Naive thymus-derived CD8-positive, alpha-beta T cell (primary cell): ENCODE measurements around the gene BEAN1. TPM values are rescaled to one million over a fixed set of nuclear protein-coding genes. Genes with fewer than 3 reads are reported as not detected.

ENCODE experiments used
- ATAC-seq, 2 donors: fragments of 150-1000 bp; cut with Tn5 transposase in 1 of 2; sonication (Bioruptor Pico), chemical (Tn5 transposase) in 1 of 2; 1 replicate in 1 of 2; 2 replicates in 1 of 2; pipeline ENCODE4 v1.10.0; 2021; ENCODE audit warnings: mild to moderate bottlenecking in 2 of 2, moderate library complexity in 2 of 2
- POLR2A ChIA-PET: fragments of 350-600 bp; sonication (Branson Sonifier 250); formaldehyde crosslinking; loops from one replicate; lab custom pipeline; 2021; ENCODE audit warnings: antibody characterized with exemption; lab: Charles Lee
- DNase-seq, 10 donors: peaks; one replicate each; pipeline versions ENCODE4 v3.0.0 to v3.0.0-alpha.2; 2020 to 2022
- H3K27ac Mint-ChIP-seq, 10 donors: one replicate each; pipeline ENCODE4 v1.8.0; 2020 to 2022; ENCODE audit warnings: mild to moderate bottlenecking in 10 of 10, mixed read lengths in 10 of 10, moderate library complexity in 4 of 10, inconsistent platforms in 1 of 10
- H3K27me3 Mint-ChIP-seq, 5 donors: one replicate each; pipeline ENCODE4 v1.8.0; 2021 to 2022; ENCODE audit warnings: mixed read lengths in 5 of 5
- H3K36me3 Mint-ChIP-seq, 3 donors: one replicate each; pipeline ENCODE4 v1.8.0; 2020 to 2022; ENCODE audit warnings: mixed read lengths in 3 of 3, mild to moderate bottlenecking in 2 of 3, inconsistent platforms in 1 of 3
- H3K4me1 Mint-ChIP-seq, 4 donors: one replicate each; pipeline ENCODE4 v1.8.0; 2021 to 2022; ENCODE audit warnings: mixed read lengths in 4 of 4
- H3K4me3 Mint-ChIP-seq, 10 donors: one replicate each; pipeline ENCODE4 v1.8.0; 2020 to 2022; ENCODE audit warnings: mild to moderate bottlenecking in 10 of 10, mixed read lengths in 10 of 10, moderate library complexity in 6 of 10, inconsistent platforms in 1 of 10
- H3K9me3 Mint-ChIP-seq, 9 donors: one replicate each; pipeline ENCODE4 v1.8.0; 2020 to 2022; ENCODE audit warnings: mixed read lengths in 9 of 9, mild to moderate bottlenecking in 3 of 9, inconsistent platforms in 1 of 9, moderate library complexity in 1 of 9
- polyA plus RNA-seq, 3 donors: library from polyadenylated mRNA; unstranded; fragments of 300-500 nt; fragmentation: Illumina TruSeq; gene quantifications; one replicate each; pipeline ENCODE4 v1.2.3, GENCODE V29; 2021
- total RNA-seq, 8 experiments: library from RNA in 2 of 8; stranded (reverse) in 2 of 8; gene quantifications; one replicate each; pipeline ENCODE4 v1.2.3 and lab custom pipeline; 2021 to 2026

The BEAN1 gene
- total and polyA plus RNA-seq, 5 experiments from 2014 or later = not detected

- H3K9me3 Mint-ChIP-seq = peaks cover 0 to 2% (median 0%) of the 10 kb centered on the region in 9 donors
- POLR2A ChIA-PET = no interaction called here
- peaks cover 0 to 2% (median 0%) of the 10 kb centered on the region in 3 donors for H3K36me3 Mint-ChIP-seq
- H3K4me1 Mint-ChIP-seq = peaks cover 2 to 12% (median 10%) of the 10 kb centered on the region in 4 donors
- no peak for ATAC-seq
- peaks cover 29 to 88% (median 63%) of the 10 kb centered on the region in 5 donors for H3K27me3 Mint-ChIP-seq
- no peak for DNase-seq
- no peak overlapping the region for H3K27ac Mint-ChIP-seq
- peak overlapping the region in 9 of 10 donors; percentile 6 to 80 (median 45) for H3K4me3 Mint-ChIP-seq
Measured at GRCh38 chr16:66428682-66429251, 1.7 kb downstream of the BEAN1 start.

GRCh38 chr16:66429290-66429962 is 2.3 kb downstream of the BEAN1 start:
- Mint-ChIP-seq H3K9me3 (peaks cover 0 to 2% (median 0%) of the 10 kb centered on the region in 9 donors), H3K36me3 (peaks cover 0 to 2% (median 0%) of the 10 kb centered on the region in 3 donors), H3K27ac (peak overlapping the region in 1 of 10 donors; percentile 68), H3K4me1 (peaks cover 2 to 12% (median 10%) of the 10 kb centered on the region in 4 donors), H3K4me3 (peak overlapping the region in 3 of 10 donors; percentile 15 to 72 (median 45)), H3K27me3 (peaks cover 29 to 85% (median 57%) of the 10 kb centered on the region in 5 donors)
- no peak for ATAC-seq
- POLR2A ChIA-PET = no interaction called here
- DNase-seq = no peak

- DNase-seq = no peak
- H3K27me3 Mint-ChIP-seq = peaks cover 27 to 77% (median 52%) of the 10 kb centered on the region in 5 donors
- H3K4me1 Mint-ChIP-seq = peaks cover 2 to 12% (median 10%) of the 10 kb centered on the region in 4 donors
- peak overlapping the region in 1 of 10 donors; percentile 68 for H3K27ac Mint-ChIP-seq
- H3K4me3 Mint-ChIP-seq = no peak overlapping the region
- no peak for ATAC-seq
- peaks cover 0 to 2% (median 0%) of the 10 kb centered on the region in 9 donors for H3K9me3 Mint-ChIP-seq
- POLR2A ChIA-PET = no interaction called here
- peaks cover 0 to 2% (median 0%) of the 10 kb centered on the region in 3 donors for H3K36me3 Mint-ChIP-seq
Measured at GRCh38 chr16:66430214-66430613, 3.1 kb downstream of the BEAN1 start.

- DNase-seq = no peak
- H3K9me3 Mint-ChIP-seq = peaks cover 0 to 2% (median 0%) of the 10 kb centered on the region in 9 donors
- peaks cover 0 to 8% (median 7%) of the 10 kb centered on the region in 4 donors for H3K4me1 Mint-ChIP-seq
- POLR2A ChIA-PET = no interaction called here
- no peak overlapping the region for H3K27ac Mint-ChIP-seq
- H3K4me3 Mint-ChIP-seq = no peak overlapping the region
- no peaks in the 10 kb centered on the region for H3K36me3 Mint-ChIP-seq
- ATAC-seq = no peak
- peaks cover 21 to 63% (median 44%) of the 10 kb centered on the region in 5 donors for H3K27me3 Mint-ChIP-seq
Measured at GRCh38 chr16:66431760-66432159, 4.7 kb downstream of the BEAN1 start.

- no peak for DNase-seq
- H3K4me1 Mint-ChIP-seq = peaks cover 0 to 8% (median 7%) of the 10 kb centered on the region in 4 donors
- POLR2A ChIA-PET = no interaction called here
- H3K27ac Mint-ChIP-seq = no peak overlapping the region
- H3K36me3 Mint-ChIP-seq = no peaks in the 10 kb centered on the region
- H3K27me3 Mint-ChIP-seq = peaks cover 21 to 66% (median 44%) of the 10 kb centered on the region in 5 donors
- no peak for ATAC-seq
- peaks cover 0 to 2% (median 0%) of the 10 kb centered on the region in 9 donors for H3K9me3 Mint-ChIP-seq
- no peak overlapping the region for H3K4me3 Mint-ChIP-seq
Measured at GRCh38 chr16:66432429-66432828, 5.3 kb downstream of the BEAN1 start.

GRCh38 chr16:66434619-66435430 is 7.7 kb downstream of the BEAN1 start:
- DNase-seq = no peak
- H3K27ac Mint-ChIP-seq = no peak overlapping the region
- no peaks in the 10 kb centered on the region for H3K4me1 Mint-ChIP-seq
- peaks cover 13 to 59% (median 33%) of the 10 kb centered on the region in 5 donors for H3K27me3 Mint-ChIP-seq
- no peaks in the 10 kb centered on the region for H3K9me3 Mint-ChIP-seq
- POLR2A ChIA-PET = no interaction called here
- no peaks in the 10 kb centered on the region for H3K36me3 Mint-ChIP-seq
- no peak overlapping the region for H3K4me3 Mint-ChIP-seq
- ATAC-seq = no peak

GRCh38 chr16:66435896-66436295 is 8.8 kb downstream of the BEAN1 start:
- ATAC-seq (no peak), DNase-seq (no peak)
- no peaks in the 10 kb centered on the region for H3K36me3 Mint-ChIP-seq
- POLR2A ChIA-PET = no interaction called here
- H3K9me3 Mint-ChIP-seq = no peaks in the 10 kb centered on the region
- H3K4me3 Mint-ChIP-seq = no peak overlapping the region
- no peaks in the 10 kb centered on the region for H3K4me1 Mint-ChIP-seq
- peaks cover 14 to 58% (median 32%) of the 10 kb centered on the region in 5 donors for H3K27me3 Mint-ChIP-seq
- H3K27ac Mint-ChIP-seq = no peak overlapping the region

GRCh38 chr16:66437391-66437945 is 10.4 kb downstream of the BEAN1 start:
- DNase-seq (no peak), ATAC-seq (no peak)
- H3K9me3 Mint-ChIP-seq = no peaks in the 10 kb centered on the region
- no peaks in the 10 kb centered on the region for H3K4me1 Mint-ChIP-seq
- no peak overlapping the region for H3K4me3 Mint-ChIP-seq
- POLR2A ChIA-PET = no interaction called here
- H3K27me3 Mint-ChIP-seq = peaks cover 9 to 54% (median 29%) of the 10 kb centered on the region in 5 donors
- H3K36me3 Mint-ChIP-seq = no peaks in the 10 kb centered on the region
- no peak overlapping the region for H3K27ac Mint-ChIP-seq

- Mint-ChIP-seq H3K27ac (peak overlapping the region in 1 of 10 donors; percentile 14), H3K27me3 (peaks cover 3 to 45% (median 22%) of the 10 kb centered on the region in 5 donors), H3K9me3 (no peaks in the 10 kb centered on the region), H3K4me3 (peak overlapping the region in 1 of 10 donors; percentile 15), H3K36me3 (no peaks in the 10 kb centered on the region), H3K4me1 (no peaks in the 10 kb centered on the region)
- POLR2A ChIA-PET = no interaction called here
- ATAC-seq (no peak), DNase-seq (no peak)
Measured at GRCh38 chr16:66438536-66438935, 11.4 kb downstream of the BEAN1 start.

GRCh38 chr16:66439051-66439730 is 12.1 kb downstream of the BEAN1 start:
- POLR2A ChIA-PET = no interaction called here
- H3K36me3 Mint-ChIP-seq = no peaks in the 10 kb centered on the region
- no peaks in the 10 kb centered on the region for H3K4me1 Mint-ChIP-seq
- no peak overlapping the region for H3K4me3 Mint-ChIP-seq
- no peak for DNase-seq
- H3K27ac Mint-ChIP-seq = peak overlapping the region in 1 of 10 donors; percentile 17
- H3K27me3 Mint-ChIP-seq = peaks cover 3 to 41% (median 21%) of the 10 kb centered on the region in 5 donors
- H3K9me3 Mint-ChIP-seq = no peaks in the 10 kb centered on the region
- ATAC-seq = no peak

GRCh38 chr16:66440271-66440802 is 13.2 kb downstream of the BEAN1 start:
- H3K4me3 Mint-ChIP-seq = no peak overlapping the region
- H3K36me3 Mint-ChIP-seq = no peaks in the 10 kb centered on the region
- POLR2A ChIA-PET = no interaction called here
- no peak for DNase-seq
- peaks cover 3 to 34% (median 25%) of the 10 kb centered on the region in 5 donors for H3K27me3 Mint-ChIP-seq
- no peaks in the 10 kb centered on the region for H3K9me3 Mint-ChIP-seq
- H3K4me1 Mint-ChIP-seq = no peaks in the 10 kb centered on the region
- H3K27ac Mint-ChIP-seq = peak overlapping the region in 1 of 10 donors; percentile 56
- ATAC-seq = no peak

- Mint-ChIP-seq H3K27me3 (peaks cover 3 to 33% (median 30%) of the 10 kb centered on the region in 5 donors), H3K36me3 (no peaks in the 10 kb centered on the region), H3K27ac (peak overlapping the region in 1 of 10 donors; percentile 15), H3K4me3 (no peak overlapping the region), H3K4me1 (no peaks in the 10 kb centered on the region), H3K9me3 (no peaks in the 10 kb centered on the region)
- POLR2A ChIA-PET = no interaction called here
- DNase-seq (no peak), ATAC-seq (no peak)
Measured at GRCh38 chr16:66440970-66441369, 13.9 kb downstream of the BEAN1 start.
